NOMO-1 treated with dmso at 0.1 percent for 144 hours (cell line): ENCODE data around the gene PRR20E.
"Not testable (repeated sequence)": the region's sequence is repeated elsewhere in the genome, so short reads cannot be mapped to it uniquely, and the experiment has no call there.

Experiments
- DNase-seq: peaks from one replicate; lab custom pipeline; 2025; ENCODE audit not compliant: unreplicated experiment; lab: John Stamatoyannopoulos, UW

Gene PRR20E

DNA sequence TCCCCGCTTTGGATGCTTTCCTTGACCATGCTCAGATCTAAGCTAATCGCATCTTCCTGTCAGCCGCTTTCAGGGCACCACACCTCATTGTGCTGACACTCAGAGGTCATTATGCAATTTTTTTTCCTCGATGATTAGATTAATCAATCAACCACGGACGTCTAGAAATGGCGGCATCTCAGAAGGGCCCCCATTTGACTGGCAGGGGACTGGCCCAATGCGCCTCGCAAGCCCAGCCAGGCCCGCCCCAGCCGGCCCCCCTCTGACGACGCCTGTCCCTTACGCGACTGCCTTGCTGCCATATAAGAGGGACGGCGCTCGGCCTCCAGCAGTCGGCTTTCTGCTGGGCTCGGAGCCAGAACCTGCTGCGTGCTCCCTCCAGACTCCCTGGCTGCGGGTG is at the start of gene PRR20E:
PRR20E (plus strand) TSS at position 301 of the 400 bp plus-strand sequence. CDS start 387 bp downstream, outside the sequence.
- not testable (repeated sequence) for DNase-seq

DNA sequence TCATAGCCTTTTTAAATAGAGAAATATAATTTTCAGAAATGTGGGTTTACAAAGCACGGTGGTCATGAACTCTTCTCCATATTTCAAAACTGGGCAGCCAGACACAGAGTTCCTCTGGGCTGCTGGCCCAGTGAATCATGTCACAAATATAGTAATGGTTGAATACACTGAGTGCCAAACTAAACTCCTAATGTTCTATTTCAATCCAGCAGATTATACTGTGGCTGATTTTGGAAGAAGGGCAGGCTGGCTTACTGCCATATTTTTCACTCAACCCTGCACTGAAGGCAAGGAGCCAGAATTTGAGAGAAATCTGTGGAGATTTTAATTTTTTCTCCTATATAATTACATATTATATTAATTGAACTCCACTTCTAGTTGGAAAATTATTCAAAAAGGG is 43.3 kb upstream of the PRR20E start:
- no peak for DNase-seq

DNA sequence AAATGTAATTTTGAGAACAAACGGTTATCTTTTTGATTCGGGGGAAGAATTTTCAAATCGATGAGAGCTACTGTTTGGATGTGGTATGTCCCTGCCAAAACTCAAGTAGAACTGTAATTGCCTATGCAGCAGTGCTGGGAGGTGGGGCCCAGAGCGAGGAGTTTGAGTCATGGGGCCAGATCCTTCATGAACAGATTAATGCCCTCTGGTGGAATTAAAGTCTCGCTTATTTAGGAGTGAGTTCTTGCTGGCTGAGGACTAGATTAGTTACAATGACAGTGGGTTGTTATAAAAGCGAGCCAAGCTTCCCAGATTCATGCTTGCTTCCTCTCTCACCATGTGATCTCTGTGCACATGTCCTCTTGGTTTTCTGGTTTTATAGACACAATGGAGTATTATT is 38.1 kb upstream of the PRR20E start:
- no peak for DNase-seq

DNA sequence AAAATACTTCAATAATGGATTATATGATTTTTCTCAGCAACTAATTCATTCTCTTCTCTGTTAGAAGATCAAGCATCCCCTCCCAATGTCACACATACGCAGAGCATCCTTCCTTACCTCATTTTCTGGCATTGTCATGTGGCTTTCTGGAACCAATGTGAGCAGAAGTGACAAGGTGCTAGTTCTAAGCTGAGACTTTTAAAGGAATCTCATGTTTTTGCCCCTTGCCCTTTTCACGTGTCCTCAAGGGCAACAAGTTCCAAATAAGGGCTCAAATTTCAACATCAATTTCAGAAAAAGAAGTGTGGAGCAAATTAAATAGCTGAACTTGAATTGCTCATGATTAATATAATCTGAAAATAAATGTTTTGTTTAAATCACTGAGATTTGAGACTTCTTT is 30.9 kb upstream of the PRR20E start:
- DNase-seq: no peak

DNA sequence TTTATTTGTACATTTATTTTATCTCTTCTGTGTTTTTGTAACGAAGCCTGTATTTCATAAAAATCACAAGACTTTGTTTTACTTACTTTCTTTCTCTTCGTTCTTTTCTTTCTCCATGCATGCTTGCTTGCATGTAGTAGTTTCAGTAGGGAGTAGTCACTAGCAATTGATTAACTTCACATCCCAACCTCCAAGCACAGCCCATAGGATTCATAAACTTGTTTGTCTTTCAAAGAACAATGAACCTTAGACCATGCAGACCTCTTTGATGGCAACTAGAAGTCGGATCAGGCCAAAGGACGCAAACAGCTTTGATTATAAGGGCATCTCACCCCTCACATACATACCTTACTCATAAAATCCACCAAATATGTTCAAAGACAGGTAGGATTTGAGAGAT is 29.4 kb upstream of the PRR20E start:
- no peak for DNase-seq

DNA sequence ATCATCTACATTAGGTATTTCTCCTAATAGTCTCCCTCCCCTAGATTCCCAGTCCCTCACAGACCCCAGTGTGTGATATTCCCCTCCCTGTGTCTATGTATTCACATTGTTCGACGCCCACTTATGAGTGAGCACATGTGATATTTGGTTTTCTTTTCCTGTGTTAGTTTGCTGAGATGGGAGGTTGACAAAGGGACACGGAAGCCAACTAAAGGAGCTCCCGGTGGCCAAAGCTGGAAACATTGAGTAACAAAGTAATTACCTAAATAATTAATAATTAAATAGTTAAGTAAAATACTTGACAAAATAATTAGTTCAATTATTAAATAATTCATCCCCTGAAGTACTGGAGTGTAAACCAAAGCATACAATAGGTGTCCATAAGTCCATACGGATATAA is 28.0 kb upstream of the PRR20E start:
- DNase-seq: no peak

DNA sequence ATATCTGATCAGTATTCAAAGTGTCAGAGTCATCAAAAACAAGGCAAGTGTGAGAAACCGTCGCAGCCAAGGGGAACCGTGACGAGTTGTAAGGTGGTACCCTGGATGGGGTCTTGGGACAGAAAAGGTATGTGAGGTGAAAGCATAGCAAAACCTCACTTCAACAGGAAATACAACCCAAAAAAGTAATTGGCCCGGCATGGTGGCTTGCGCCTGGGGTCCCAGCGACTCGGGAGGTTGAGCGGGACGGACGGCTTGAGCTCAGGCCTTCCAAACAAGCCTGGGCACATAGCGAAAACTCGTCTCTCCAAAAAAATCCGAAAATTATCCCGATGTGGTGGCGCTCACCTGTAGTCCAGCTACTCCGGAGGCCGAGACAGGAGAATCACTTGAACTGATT is 27.2 kb upstream of the PRR20E start:
- not testable (repeated sequence) for DNase-seq

DNA sequence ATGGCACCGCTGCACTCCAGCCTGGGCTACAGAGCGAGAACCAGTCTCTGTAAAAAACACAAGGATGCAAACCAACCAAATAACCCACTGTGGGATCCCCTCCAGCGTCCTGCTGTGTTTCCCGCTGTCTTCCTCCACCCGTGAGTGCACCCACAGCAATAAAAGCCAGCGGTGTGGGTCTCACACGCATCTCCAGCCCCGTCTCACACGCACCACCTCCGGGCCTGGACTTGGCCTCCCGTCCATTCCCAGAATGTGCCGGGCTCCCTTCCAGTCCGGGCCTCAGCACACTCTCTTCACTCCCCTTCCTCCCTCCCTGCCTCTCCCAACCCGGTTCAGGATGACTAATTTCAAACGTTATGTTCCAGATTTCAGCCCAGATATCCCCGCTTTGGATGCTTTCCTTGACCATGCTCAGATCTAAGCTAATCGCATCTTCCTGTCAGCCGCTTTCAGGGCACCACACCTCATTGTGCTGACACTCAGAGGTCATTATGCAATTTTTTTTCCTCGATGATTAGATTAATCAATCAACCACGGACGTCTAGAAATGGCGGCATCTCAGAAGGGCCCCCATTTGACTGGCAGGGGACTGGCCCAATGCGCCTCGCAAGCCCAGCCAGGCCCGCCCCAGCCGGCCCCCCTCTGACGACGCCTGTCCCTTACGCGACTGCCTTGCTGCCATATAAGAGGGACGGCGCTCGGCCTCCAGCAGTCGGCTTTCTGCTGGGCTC is 26.6 kb upstream of the PRR20E start, which contains the start of gene PRR20A:
PRR20A (plus strand) TSS at position 684 of the 734 bp plus-strand sequence. CDS start 387 bp downstream, outside the sequence.
- not testable (repeated sequence) for DNase-seq

DNA sequence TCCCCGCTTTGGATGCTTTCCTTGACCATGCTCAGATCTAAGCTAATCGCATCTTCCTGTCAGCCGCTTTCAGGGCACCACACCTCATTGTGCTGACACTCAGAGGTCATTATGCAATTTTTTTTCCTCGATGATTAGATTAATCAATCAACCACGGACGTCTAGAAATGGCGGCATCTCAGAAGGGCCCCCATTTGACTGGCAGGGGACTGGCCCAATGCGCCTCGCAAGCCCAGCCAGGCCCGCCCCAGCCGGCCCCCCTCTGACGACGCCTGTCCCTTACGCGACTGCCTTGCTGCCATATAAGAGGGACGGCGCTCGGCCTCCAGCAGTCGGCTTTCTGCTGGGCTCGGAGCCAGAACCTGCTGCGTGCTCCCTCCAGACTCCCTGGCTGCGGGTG is 19.8 kb upstream of the PRR20E start, which contains the start of gene PRR20B:
PRR20B (plus strand) TSS at position 301 of the 400 bp plus-strand sequence. CDS start 387 bp downstream, outside the sequence.
- not testable (repeated sequence) for DNase-seq

DNA sequence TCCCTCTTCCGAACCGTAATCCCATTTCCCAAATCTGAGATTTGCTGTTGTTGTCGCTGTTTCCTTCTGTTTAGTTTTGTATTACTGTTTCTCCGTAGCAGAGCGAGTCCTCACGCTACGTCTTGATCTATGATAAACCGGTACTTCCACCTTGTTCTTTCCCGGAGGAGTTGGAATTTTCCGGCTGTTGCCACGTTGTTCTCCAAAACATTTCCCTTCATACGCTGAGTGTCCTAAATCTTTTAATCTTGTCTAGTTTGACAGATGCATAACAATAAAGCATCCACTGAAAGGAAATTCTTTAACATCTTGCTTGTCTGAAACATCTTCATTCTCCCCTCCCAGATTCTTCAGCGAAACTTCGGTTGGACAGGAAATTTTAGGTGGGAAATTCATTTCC is 18.9 kb upstream of the PRR20E start:
- not testable (repeated sequence) for DNase-seq

DNA sequence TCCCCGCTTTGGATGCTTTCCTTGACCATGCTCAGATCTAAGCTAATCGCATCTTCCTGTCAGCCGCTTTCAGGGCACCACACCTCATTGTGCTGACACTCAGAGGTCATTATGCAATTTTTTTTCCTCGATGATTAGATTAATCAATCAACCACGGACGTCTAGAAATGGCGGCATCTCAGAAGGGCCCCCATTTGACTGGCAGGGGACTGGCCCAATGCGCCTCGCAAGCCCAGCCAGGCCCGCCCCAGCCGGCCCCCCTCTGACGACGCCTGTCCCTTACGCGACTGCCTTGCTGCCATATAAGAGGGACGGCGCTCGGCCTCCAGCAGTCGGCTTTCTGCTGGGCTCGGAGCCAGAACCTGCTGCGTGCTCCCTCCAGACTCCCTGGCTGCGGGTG is 13.2 kb upstream of the PRR20E start, which contains the start of gene PRR20C:
PRR20C (plus strand) TSS at position 301 of the 400 bp plus-strand sequence. CDS start 387 bp downstream, outside the sequence.
- not testable (repeated sequence) for DNase-seq

DNA sequence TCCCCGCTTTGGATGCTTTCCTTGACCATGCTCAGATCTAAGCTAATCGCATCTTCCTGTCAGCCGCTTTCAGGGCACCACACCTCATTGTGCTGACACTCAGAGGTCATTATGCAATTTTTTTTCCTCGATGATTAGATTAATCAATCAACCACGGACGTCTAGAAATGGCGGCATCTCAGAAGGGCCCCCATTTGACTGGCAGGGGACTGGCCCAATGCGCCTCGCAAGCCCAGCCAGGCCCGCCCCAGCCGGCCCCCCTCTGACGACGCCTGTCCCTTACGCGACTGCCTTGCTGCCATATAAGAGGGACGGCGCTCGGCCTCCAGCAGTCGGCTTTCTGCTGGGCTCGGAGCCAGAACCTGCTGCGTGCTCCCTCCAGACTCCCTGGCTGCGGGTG is 6.7 kb upstream of the PRR20E start, which contains the start of gene PRR20D:
PRR20D (plus strand) TSS at position 301 of the 400 bp plus-strand sequence. CDS start 387 bp downstream, outside the sequence.
- DNase-seq: not testable (repeated sequence)

DNA sequence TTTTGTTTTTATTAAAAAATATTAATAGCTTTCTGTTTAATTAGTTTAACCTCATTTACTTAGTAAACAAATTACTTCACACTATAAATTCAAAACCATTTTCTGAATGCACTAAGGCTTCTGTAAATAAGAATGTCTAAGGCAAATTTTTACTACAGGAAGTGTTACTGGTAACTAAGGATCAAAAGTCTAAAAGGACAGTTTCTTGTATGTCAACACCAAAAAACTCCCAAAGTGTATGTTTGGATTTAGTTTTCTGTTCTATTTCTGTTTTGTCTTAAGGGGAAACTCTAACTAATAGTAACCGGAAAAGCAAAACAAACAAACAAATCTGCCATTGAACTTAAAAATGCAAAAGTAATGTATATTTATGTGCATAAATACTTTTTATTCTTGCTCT is 24.7 kb downstream of the PRR20E start:
- no peak for DNase-seq

DNA sequence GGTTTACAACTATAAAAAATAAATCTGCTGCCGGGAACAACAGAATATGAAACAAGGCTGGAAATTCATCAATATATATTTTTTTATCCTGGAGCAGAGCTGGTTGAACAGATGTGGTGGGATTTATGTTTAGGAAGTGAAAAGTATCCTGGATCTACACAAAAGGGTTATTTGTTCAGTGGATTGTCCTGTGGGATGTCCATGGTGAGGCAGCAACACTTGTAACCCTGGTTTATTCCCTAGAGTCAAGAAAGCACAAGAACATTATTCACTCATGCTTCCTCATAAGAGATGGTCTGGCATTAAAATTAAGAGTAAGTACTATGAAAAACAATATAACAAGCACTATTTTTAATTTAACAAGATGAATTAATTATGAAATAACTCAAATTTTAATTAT is 46.0 kb downstream of the PRR20E start:
- DNase-seq: no peak
